Mucosa of rectum (tissue), 2 donors: ENCODE measurements around the gene AREG.

Experiments used
- H3K27ac ChIP-seq, 2 donors: one replicate each; pipeline ENCODE4 v1.7.0; 2013; ENCODE audit warnings: inconsistent platforms in 2 of 2, low read depth in 2 of 2, low read length in 2 of 2
- H3K27me3 ChIP-seq, 2 donors: one replicate each; pipeline ENCODE4 v1.7.0; 2013; ENCODE audit warnings: low read length in 2 of 2; ENCODE audit not compliant: control insufficient read depth in 2 of 2, insufficient read depth in 2 of 2
- H3K36me3 ChIP-seq, 2 donors: one replicate each; pipeline ENCODE4 v1.7.0; 2013; ENCODE audit warnings: low read length in 2 of 2; ENCODE audit not compliant: control insufficient read depth in 2 of 2, insufficient read depth in 2 of 2
- H3K4me1 ChIP-seq, 2 donors: one replicate each; pipeline ENCODE4 v1.7.0; 2013; ENCODE audit warnings: low read length in 2 of 2, mild to moderate bottlenecking in 1 of 2; ENCODE audit not compliant: control insufficient read depth in 2 of 2, insufficient read depth in 2 of 2
- H3K4me3 ChIP-seq, 2 donors: one replicate each; pipeline ENCODE4 v1.7.0; 2013; ENCODE audit warnings: low read length in 2 of 2
- H3K9ac ChIP-seq, 2 donors: one replicate each; pipeline ENCODE4 v1.7.0; 2013; ENCODE audit warnings: low read length in 2 of 2, low read depth in 1 of 2, mild to moderate bottlenecking in 1 of 2
- H3K9me3 ChIP-seq, 2 donors: one replicate each; pipeline ENCODE4 v1.7.0; 2013; ENCODE audit warnings: low read length in 2 of 2; ENCODE audit not compliant: control insufficient read depth in 2 of 2
- donor health status: healthy.
- donor health status: Normal muscosa, but diverticular disease.

Gene AREG

GRCh38 chr4:74412225-74412624 lies 32.7 kb upstream of the AREG start:
- no peaks in the 10 kb centered on the region for H3K9me3 ChIP-seq
- H3K4me3 ChIP-seq = no peak overlapping the region
- no peaks in the 10 kb centered on the region for H3K36me3 ChIP-seq
- H3K9ac ChIP-seq = no peak overlapping the region
- H3K27me3 ChIP-seq = no peaks in the 10 kb centered on the region
- H3K27ac ChIP-seq = no peak overlapping the region
- no peaks in the 10 kb centered on the region for H3K4me1 ChIP-seq

GRCh38 chr4:74413265-74413664 lies 31.7 kb upstream of the AREG start:
- H3K4me3 ChIP-seq = no peak overlapping the region
- no peaks in the 10 kb centered on the region for H3K4me1 ChIP-seq
- H3K36me3 ChIP-seq = no peaks in the 10 kb centered on the region
- no peaks in the 10 kb centered on the region for H3K9me3 ChIP-seq
- no peak overlapping the region for H3K9ac ChIP-seq
- H3K27ac ChIP-seq = no peak overlapping the region
- H3K27me3 ChIP-seq = no peaks in the 10 kb centered on the region

- Histone ChIP-seq H3K27ac (no peak overlapping the region), H3K9me3 (no peaks in the 10 kb centered on the region), H3K4me1 (no peaks in the 10 kb centered on the region), H3K36me3 (no peaks in the 10 kb centered on the region), H3K27me3 (no peaks in the 10 kb centered on the region), H3K9ac (no peak overlapping the region), H3K4me3 (no peak overlapping the region)
Measured at GRCh38 chr4:74414149-74414809, 30.7 kb upstream of the AREG start.

GRCh38 chr4:74415602-74416300 lies 29.2 kb upstream of the AREG start:
- no peak overlapping the region for H3K4me3 ChIP-seq
- H3K27ac ChIP-seq = no peak overlapping the region
- no peaks in the 10 kb centered on the region for H3K4me1 ChIP-seq
- H3K9me3 ChIP-seq = no peaks in the 10 kb centered on the region
- H3K9ac ChIP-seq = no peak overlapping the region
- no peaks in the 10 kb centered on the region for H3K27me3 ChIP-seq
- no peaks in the 10 kb centered on the region for H3K36me3 ChIP-seq

GRCh38 chr4:74418063-74418670 lies 26.8 kb upstream of the AREG start:
- Histone ChIP-seq H3K4me3 (no peak overlapping the region), H3K27ac (no peak overlapping the region), H3K9me3 (no peaks in the 10 kb centered on the region), H3K4me1 (no peaks in the 10 kb centered on the region), H3K36me3 (no peaks in the 10 kb centered on the region), H3K27me3 (no peaks in the 10 kb centered on the region), H3K9ac (no peak overlapping the region)

GRCh38 chr4:74420863-74421262 lies 24.1 kb upstream of the AREG start:
- H3K27me3 ChIP-seq = no peaks in the 10 kb centered on the region
- H3K27ac ChIP-seq = no peak overlapping the region
- no peaks in the 10 kb centered on the region for H3K36me3 ChIP-seq
- no peaks in the 10 kb centered on the region for H3K9me3 ChIP-seq
- no peak overlapping the region for H3K4me3 ChIP-seq
- H3K9ac ChIP-seq = no peak overlapping the region
- H3K4me1 ChIP-seq = no peaks in the 10 kb centered on the region

- Histone ChIP-seq H3K27me3 (no peaks in the 10 kb centered on the region), H3K9ac (no peak overlapping the region), H3K36me3 (no peaks in the 10 kb centered on the region), H3K4me3 (no peak overlapping the region), H3K27ac (no peak overlapping the region), H3K4me1 (no peaks in the 10 kb centered on the region), H3K9me3 (no peaks in the 10 kb centered on the region)
Measured at GRCh38 chr4:74423104-74423503, 21.8 kb upstream of the AREG start.

GRCh38 chr4:74424111-74424510 lies 20.8 kb upstream of the AREG start:
- Histone ChIP-seq H3K36me3 (no peaks in the 10 kb centered on the region), H3K4me1 (no peaks in the 10 kb centered on the region), H3K9me3 (no peaks in the 10 kb centered on the region), H3K27me3 (no peaks in the 10 kb centered on the region), H3K27ac (no peak overlapping the region), H3K4me3 (no peak overlapping the region), H3K9ac (no peak overlapping the region)

GRCh38 chr4:74426101-74426500 lies 18.8 kb upstream of the AREG start:
- H3K9me3 ChIP-seq = no peaks in the 10 kb centered on the region
- H3K4me1 ChIP-seq = no peaks in the 10 kb centered on the region
- no peaks in the 10 kb centered on the region for H3K36me3 ChIP-seq
- H3K27me3 ChIP-seq = no peaks in the 10 kb centered on the region
- H3K27ac ChIP-seq = no peak overlapping the region
- H3K4me3 ChIP-seq = no peak overlapping the region
- H3K9ac ChIP-seq = no peak overlapping the region

- no peaks in the 10 kb centered on the region for H3K4me1 ChIP-seq
Measured at GRCh38 chr4:74428276-74428675, 16.7 kb upstream of the AREG start.

More at GRCh38 chr4:74428276-74428675, 16.7 kb upstream of the AREG start:
- Histone ChIP-seq H3K4me3 (no peak overlapping the region), H3K9me3 (no peaks in the 10 kb centered on the region), H3K9ac (no peak overlapping the region), H3K27me3 (no peaks in the 10 kb centered on the region), H3K36me3 (no peaks in the 10 kb centered on the region), H3K27ac (no peak overlapping the region)
